G401 (cell line): ENCODE measurements around the gene KCNMA1. TPM values are rescaled to one million over a fixed set of nuclear protein-coding genes. Genes with fewer than 3 reads are reported as not detected.
A peak's percentile ranks its signal among the peaks of the same experiment; 100 is the strongest.

Experiments
- DNase-seq: peaks from one replicate; pipeline ENCODE4 v3.0.0-alpha.2; 2015; ENCODE audit warnings: low spot score
- in situ Hi-C: cut with HindIII; loops from 2 replicates; pipeline ENCODE4 v1.10.0; 2016; ENCODE audit warnings: low sequenced_read_pairs, mixed read lengths
- total RNA-seq: library from RNA; depleted of rRNA; stranded (reverse); fragments of >200 nt; shearing (Covaris generic); gene quantifications from 2 replicates; pipeline ENCODE4 v1.2.3, GENCODE V29; 2014

KCNMA1 gene
- total RNA-seq, 1 experiment from 2014 or later = 0.81 TPM

DNA sequence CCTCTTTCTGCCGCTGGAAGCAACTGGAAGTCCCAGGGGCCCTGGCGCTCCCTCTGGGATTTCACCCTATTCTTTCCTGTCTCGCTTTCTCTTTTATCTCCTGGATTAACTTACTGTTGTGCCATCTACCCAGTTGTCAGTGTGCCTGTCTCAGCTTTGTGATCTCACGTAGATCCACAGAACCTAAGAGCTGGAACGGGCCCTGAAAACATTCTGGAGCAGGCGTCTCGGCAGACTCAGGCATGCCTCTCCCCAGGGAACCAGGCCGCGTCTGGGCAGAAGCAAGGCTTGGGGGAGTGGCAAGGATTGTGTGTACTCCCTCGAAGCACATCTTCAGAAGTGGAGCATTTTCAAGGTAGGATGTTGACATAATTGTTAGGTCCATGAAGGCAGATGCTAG, 87.2 kb downstream of the KCNMA1 start:
- in situ Hi-C loops = no loop called here
- no peak for DNase-seq

GRCh38 chr10:77548671-77549070, 88.9 kb downstream of the KCNMA1 start:
- in situ Hi-C loops = no loop called here
- DNase-seq = no peak

GRCh38 chr10:77548157-77548556, 89.5 kb downstream of the KCNMA1 start:
- in situ Hi-C loops = no loop called here
- DNase-seq = peak; percentile 49

DNA sequence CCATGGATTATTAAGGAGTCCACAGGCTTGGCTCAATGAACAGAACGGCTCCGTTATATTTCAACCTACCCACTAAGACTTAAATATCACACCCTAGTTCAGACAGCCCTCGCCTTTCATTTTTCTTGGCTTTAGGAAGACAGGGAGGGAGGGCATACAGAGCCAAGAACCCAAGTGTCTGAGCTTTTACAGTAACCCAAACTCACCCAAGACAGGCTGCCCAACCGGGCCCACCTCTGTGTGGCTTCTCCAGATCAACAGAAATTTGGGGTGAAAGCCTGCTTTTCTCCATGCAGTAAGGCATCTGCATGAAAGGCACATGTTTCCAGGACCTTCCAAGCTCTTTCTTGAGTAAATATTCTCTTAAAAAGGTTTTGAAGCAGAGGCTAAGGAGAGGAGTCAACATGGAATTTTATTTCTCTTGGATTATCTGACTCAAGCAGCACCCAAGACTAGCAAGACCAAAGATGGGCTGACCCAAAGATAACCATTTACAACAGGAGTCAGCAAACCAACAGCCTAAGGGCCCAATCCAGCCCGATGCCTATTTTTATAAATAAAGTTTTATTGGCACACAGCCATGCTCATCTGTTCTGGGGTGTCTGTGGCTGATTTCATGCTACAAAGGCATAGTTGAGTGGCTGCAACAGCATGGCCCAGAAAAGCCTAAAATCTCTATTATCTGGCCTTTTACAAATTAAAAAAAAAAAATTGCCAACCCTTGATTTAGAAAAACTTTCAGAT, 90.1 kb downstream of the KCNMA1 start:
- no peak for DNase-seq
- in situ Hi-C loops = no loop called here

- in situ Hi-C loops = no loop called here
- peak; percentile 36 for DNase-seq
Observed at GRCh38 chr10:77546042-77546441, 91.6 kb downstream of the KCNMA1 start.

DNA sequence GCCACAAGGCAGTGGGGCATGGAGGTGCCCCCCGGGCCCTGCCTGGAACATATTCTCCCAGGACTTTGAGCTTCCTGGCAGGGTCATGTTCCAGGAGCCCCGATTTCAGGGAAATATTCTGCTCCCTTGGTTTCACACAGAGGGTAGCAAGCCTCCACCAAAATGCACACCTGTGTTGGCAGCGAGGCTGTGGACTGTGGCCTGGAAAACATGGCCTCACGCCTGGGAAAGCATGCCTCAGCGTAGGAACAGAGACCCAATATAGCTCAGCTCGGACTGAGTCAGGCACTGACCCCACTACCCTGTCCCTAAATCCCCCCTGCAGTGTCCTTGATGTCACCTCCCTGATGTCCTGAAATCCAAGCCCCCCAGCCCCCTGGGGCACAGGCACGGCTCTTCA, 92.0 kb downstream of the KCNMA1 start:
- in situ Hi-C loops = no loop called here
- peak; percentile 57 for DNase-seq

DNA sequence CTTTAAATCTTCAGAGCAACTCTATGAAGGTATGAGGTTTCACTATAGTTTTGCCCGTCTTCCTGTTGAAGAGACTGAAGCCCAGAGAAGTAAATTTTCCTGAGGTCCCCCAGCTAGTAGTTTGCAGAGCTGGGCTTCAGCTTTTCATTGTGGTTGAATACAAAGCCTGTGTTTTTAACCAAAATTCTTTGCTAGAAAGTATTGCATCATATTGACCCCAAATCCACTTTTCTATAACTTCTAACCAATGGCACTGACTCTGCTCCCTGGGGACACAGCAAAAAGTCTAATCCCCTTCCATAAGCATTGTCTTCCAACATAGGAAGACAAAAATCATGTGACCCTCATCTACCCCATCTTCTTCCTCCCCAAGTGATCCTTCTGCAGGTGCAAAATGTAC, 93.0 kb downstream of the KCNMA1 start:
- in situ Hi-C loops = no loop called here
- DNase-seq = no peak

DNA sequence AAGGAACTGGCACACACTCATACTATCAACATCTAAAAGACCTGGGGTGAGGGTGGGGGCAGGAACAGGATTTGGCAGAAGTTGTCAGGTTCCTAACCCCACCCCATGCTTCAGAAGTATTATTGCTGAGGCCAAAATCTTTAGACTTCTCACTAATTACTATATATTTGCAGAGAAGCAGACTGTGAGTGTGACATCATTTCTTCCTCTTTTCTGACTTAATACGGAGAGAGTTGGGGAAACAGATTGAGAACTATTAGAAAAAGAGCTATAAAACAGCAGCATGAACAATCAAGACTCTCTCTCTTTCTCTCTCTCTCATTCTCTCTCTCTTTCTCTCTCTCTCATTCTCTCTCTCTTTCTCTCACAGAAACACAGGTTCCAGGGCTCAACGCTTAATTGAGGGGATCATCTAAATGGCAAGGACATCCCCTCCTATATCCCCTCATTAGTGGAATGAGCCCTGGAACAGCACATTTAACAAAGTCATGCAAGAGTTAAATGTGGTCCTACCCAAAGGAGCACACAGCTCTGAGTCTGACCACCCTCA, 94.8 kb downstream of the KCNMA1 start:
- DNase-seq = no peak
- in situ Hi-C loops = no loop called here

DNA sequence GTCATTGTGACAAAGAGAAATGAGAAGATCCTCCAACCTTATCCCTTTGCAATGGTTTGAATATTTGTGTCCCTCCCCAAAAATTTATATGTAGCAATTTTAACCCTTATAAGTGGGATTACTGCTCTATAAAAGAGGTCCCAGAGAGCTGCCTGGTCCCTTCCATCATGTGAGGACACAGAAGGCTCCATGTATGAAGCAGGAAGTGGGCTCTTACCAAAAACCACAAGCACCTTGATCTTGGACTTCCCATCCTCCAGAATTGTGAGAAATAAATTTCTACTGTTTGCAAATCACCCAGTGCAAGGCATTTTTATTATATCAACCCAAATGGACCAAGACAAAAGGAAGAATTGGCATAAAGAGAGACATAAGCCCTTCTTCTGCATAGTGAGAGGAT, 95.7 kb downstream of the KCNMA1 start:
- in situ Hi-C loops = no loop called here
- no peak for DNase-seq

GRCh38 chr10:77541247-77541646, 96.4 kb downstream of the KCNMA1 start:
- no peak for DNase-seq
- in situ Hi-C loops = no loop called here

DNA sequence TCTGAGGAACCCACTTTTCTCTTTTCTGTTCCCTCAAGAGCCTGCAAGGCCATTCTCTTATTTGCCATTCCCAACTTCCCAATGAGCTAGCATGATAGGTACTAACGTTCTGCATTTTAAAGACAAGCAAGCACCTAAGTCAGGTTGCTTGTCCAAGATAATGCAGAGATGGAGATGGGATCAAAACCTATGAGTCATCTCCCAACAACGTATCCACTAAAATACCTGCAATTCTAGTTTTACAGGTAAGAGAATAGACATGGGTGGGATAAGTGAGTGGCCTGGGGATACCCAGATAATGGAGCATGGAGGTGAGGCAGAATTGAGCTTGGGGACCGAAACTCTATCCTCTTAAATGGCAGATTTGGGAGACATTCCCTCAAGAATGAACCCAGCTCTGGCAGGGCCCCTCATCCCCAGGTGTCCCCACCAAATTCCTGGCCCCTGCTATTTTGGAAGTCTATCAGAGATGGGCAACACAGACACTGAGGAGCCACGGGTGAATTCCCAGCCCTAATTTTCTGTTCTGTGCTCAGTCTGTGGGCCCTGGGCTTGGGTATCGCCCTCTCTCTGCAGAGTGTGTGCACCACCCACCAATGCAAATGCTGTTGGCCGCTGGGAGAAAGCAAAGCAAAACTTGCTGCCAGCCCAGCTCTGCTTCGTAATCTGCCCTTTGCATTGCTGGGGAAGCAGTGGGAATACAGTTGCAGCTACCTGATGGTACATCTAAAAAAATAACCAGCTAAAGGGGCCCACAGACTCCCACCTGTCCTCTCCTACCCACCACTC, 98.3 kb downstream of the KCNMA1 start:
- in situ Hi-C loops = no loop called here
- DNase-seq = no peak

- in situ Hi-C loops = no loop called here
- no peak for DNase-seq
Observed at GRCh38 chr10:77537720-77538373, 99.8 kb downstream of the KCNMA1 start.

- no peak for DNase-seq
- in situ Hi-C loops = no loop called here
Observed at GRCh38 chr10:77537071-77537470, 100.5 kb downstream of the KCNMA1 start.

DNA sequence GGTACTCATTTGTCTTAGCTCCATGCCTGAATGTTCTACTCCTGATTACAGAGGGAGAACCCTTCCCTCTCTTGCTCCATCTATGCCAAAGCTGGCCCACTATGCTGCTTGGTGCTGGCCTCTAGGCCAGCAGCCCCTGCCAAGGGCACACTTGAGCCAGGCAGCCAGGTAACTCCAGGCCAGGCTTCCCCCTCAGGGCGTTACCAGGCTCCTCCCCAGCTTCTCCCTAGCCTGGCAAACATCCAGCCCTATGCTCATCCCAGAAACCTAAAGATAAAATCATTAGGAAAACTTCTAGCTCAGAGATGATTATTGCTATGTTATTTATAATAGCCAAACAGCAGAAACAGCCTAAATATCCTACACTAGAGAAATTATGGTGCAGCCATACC, 103.7 kb downstream of the KCNMA1 start:
- in situ Hi-C loops = no loop called here
- DNase-seq = no peak

- in situ Hi-C loops = no loop called here
- DNase-seq = no peak
Observed at GRCh38 chr10:77533146-77533886, 104.3 kb downstream of the KCNMA1 start.

- DNase-seq = no peak
- in situ Hi-C loops = no loop called here
Observed at GRCh38 chr10:77532068-77532467, 105.5 kb downstream of the KCNMA1 start.

DNA sequence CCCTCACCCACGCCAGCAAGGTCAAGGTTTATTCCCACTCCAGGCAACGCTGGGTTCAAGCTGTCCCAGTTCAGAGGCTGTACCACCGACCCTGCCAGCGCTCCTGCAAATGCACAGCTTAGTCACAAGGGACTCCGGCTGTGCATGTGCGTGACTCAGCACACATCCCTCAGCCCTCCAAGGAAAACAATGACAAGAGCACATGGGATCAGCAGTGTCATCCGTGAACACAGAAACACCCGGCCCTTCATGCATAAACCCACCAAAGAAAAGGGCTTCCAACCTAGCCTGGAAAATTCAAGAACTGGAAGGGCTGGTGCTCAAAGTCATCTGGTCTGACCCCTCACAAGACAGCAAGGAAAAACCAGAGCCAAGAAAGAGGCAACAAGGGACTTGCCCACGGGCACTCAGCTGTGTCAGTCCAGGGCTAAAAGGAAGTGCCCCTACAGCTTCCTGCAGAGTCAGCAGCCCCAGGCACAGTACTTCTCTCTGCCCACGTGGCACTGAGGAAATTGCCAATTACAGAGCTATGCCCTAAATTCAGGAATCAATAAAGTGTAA, 106.1 kb downstream of the KCNMA1 start:
- in situ Hi-C loops = no loop called here
- peak; percentile 29 for DNase-seq

GRCh38 chr10:77530011-77530410, 107.6 kb downstream of the KCNMA1 start:
- in situ Hi-C loops = no loop called here
- DNase-seq = no peak

DNA sequence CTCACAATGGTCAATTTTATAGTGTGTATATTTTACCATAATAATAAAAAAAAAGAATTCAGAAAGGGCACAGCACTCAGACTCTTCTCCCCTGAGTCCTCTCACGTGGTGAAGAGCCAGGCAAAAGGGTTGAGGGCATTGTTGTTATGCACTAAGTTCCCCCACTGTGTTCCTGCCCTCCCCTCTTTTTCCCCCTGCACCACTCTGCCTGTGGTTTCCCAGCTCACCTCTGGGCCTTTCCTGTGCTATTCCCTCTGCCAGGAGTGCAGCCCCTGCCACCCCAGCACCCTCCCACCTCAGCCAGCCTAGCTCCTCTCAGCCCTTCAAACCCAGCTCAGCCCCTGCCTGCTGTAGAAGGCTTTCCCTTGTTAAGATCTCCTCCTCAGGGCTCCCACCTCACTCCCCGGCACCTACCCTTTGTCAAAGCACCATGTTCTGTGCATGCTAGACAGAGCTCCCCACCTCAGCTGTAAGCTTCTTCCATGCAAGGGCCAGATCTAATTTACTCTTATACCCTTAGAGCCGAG, 108.5 kb downstream of the KCNMA1 start:
- in situ Hi-C loops = no loop called here
- no peak for DNase-seq
